Renal pelvis (tissue), 4 donors: ENCODE data around the gene KRTAP10-3. TPM values are rescaled to one million over a fixed set of nuclear protein-coding genes. Genes with fewer than 3 reads are reported as not detected.
A peak's percentile ranks its signal among the peaks of the same experiment; 100 is the strongest.

Experiments used
- DNase-seq: peaks from one replicate; pipeline ENCODE4 v3.0.0-alpha.2; 2013
- polyA plus RNA-seq, 3 donors: library from polyadenylated mRNA; unstranded; fragments of 120-200 nt; gene quantifications; one replicate each; pipeline ENCODE4 v1.2.1, GENCODE V29; 2013; ENCODE audit not compliant: insufficient read length in 3 of 3

The KRTAP10-3 gene
- polyA plus RNA-seq, 3 donors: not detected

- no peak for DNase-seq
Observed at GRCh38 chr21:44519346-44520325, 39.0 kb downstream of the KRTAP10-3 start.

- no peak for DNase-seq
Observed at GRCh38 chr21:44518686-44519085, 39.9 kb downstream of the KRTAP10-3 start.

- DNase-seq: no peak
Observed at GRCh38 chr21:44517175-44517899, 41.3 kb downstream of the KRTAP10-3 start.

- DNase-seq: no peak
Observed at GRCh38 chr21:44516828-44517174, 41.8 kb downstream of the KRTAP10-3 start.

GRCh38 chr21:44516342-44516741, 42.3 kb downstream of the KRTAP10-3 start:
- DNase-seq: no peak

- DNase-seq: no peak
Observed at GRCh38 chr21:44515359-44516165, 43.0 kb downstream of the KRTAP10-3 start.

GRCh38 chr21:44514746-44515358, 43.7 kb downstream of the KRTAP10-3 start:
- no peak for DNase-seq

GRCh38 chr21:44514218-44514520, 44.4 kb downstream of the KRTAP10-3 start:
- DNase-seq: no peak

GRCh38 chr21:44513389-44514217, 45.0 kb downstream of the KRTAP10-3 start:
- DNase-seq: no peak

GRCh38 chr21:44512496-44513388, 45.9 kb downstream of the KRTAP10-3 start:
- no peak for DNase-seq

GRCh38 chr21:44511938-44512275, 46.7 kb downstream of the KRTAP10-3 start:
- DNase-seq: no peak

GRCh38 chr21:44511219-44511937, 47.2 kb downstream of the KRTAP10-3 start:
- no peak for DNase-seq

GRCh38 chr21:44510508-44511218, 47.9 kb downstream of the KRTAP10-3 start:
- DNase-seq: peak; percentile 58

- DNase-seq: no peak
Observed at GRCh38 chr21:44510109-44510507, 48.5 kb downstream of the KRTAP10-3 start.

GRCh38 chr21:44509539-44509938, 49.1 kb downstream of the KRTAP10-3 start:
- DNase-seq: no peak

- DNase-seq: no peak
Observed at GRCh38 chr21:44508711-44509445, 49.7 kb downstream of the KRTAP10-3 start.

- no peak for DNase-seq
Observed at GRCh38 chr21:44508426-44508710, 50.2 kb downstream of the KRTAP10-3 start.
